Esophagus squamous epithelium (tissue), 4 donors: ENCODE data around the gene ERC1.

Experiments used
- POLR2A ChIP-seq, 4 donors: fragments of 450-650 bp; IDR thresholded peaks; one replicate each; pipeline ENCODE4 v1.6.1; 2017; ENCODE audit warnings: antibody characterized with exemption in 4 of 4, mild to moderate bottlenecking in 4 of 4, moderate library complexity in 3 of 4
- TF ChIP-seq, protein P1 (sequence below), 6 experiments: fragments of 450-650 bp in 4 of 6; fragments of 200-600 bp in 2 of 6; sonication (generic) in 2 of 6; IDR thresholded peaks; one replicate each; pipeline ENCODE4 v1.5.1; 2016 to 2019; ENCODE audit warnings: antibody characterized with exemption in 6 of 6, mild to moderate bottlenecking in 4 of 6, moderate library complexity in 4 of 6

- TF ChIP-seq, protein P1, sequence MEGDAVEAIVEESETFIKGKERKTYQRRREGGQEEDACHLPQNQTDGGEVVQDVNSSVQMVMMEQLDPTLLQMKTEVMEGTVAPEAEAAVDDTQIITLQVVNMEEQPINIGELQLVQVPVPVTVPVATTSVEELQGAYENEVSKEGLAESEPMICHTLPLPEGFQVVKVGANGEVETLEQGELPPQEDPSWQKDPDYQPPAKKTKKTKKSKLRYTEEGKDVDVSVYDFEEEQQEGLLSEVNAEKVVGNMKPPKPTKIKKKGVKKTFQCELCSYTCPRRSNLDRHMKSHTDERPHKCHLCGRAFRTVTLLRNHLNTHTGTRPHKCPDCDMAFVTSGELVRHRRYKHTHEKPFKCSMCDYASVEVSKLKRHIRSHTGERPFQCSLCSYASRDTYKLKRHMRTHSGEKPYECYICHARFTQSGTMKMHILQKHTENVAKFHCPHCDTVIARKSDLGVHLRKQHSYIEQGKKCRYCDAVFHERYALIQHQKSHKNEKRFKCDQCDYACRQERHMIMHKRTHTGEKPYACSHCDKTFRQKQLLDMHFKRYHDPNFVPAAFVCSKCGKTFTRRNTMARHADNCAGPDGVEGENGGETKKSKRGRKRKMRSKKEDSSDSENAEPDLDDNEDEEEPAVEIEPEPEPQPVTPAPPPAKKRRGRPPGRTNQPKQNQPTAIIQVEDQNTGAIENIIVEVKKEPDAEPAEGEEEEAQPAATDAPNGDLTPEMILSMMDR (IDR thresholded peaks at IDR 0.05), result no peak
- no peak for TF ChIP-seq POLR2A (IDR thresholded peaks at IDR 0.05)
Measured at GRCh38 chr12:1479645-1480044, 488.6 kb downstream of the ERC1 start.
